SU-DHL-6 (cell line): Measurements from ENCODE around the gene FAM83G.

Experiments
- EZH2phosphoT487 ChIP-seq: fragments of 200-600 bp; sonication (generic), shearing (Covaris generic); conservative IDR thresholded peaks from 2 replicates; pipeline ENCODE4 v1.6.1; 2018; ENCODE audit warnings: mild to moderate bottlenecking, antibody characterized with exemption, low read length, moderate library complexity, mixed read lengths
- TF ChIP-seq, protein P1 (sequence below): fragments of 200-600 bp; sonication (generic); IDR thresholded peaks from one replicate; pipeline ENCODE4 v1.5.1; 2017; ENCODE audit warnings: antibody characterized with exemption, mild to moderate bottlenecking, low read length, moderate library complexity; ENCODE audit not compliant: insufficient read depth, poor library complexity, severe bottlenecking

DNA sequence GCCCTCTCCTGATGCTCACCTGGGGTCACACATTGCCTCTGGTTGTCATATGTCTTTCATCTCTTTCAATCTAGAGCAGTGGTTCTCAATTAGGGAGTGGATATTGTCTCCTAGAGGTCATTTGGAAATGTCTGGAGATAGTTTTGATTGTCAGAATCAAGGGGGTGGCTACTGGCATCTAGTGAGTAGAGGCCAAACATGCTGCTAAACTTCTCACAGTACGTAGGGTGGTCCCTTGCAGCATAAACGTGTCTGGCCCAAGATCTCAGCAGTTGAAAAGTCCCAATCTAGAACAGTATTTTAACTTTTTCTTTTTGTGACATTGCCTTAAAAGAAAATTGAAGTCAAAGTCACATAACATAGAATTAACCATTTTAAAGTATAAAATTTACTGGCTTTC lies 83.1 kb downstream of the FAM83G start:
- TF ChIP-seq, protein P1, sequence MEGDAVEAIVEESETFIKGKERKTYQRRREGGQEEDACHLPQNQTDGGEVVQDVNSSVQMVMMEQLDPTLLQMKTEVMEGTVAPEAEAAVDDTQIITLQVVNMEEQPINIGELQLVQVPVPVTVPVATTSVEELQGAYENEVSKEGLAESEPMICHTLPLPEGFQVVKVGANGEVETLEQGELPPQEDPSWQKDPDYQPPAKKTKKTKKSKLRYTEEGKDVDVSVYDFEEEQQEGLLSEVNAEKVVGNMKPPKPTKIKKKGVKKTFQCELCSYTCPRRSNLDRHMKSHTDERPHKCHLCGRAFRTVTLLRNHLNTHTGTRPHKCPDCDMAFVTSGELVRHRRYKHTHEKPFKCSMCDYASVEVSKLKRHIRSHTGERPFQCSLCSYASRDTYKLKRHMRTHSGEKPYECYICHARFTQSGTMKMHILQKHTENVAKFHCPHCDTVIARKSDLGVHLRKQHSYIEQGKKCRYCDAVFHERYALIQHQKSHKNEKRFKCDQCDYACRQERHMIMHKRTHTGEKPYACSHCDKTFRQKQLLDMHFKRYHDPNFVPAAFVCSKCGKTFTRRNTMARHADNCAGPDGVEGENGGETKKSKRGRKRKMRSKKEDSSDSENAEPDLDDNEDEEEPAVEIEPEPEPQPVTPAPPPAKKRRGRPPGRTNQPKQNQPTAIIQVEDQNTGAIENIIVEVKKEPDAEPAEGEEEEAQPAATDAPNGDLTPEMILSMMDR, result no peak
- no peak for TF ChIP-seq EZH2phosphoT487
